GM12878 (cell line): ENCODE results near the gene HS3ST3B1. TPM values are rescaled to one million over a fixed set of nuclear protein-coding genes. Genes with fewer than 3 reads are reported as not detected.

Experiments used
- ATAC-seq: fragments of 200-7000 bp; cut with Tn5 transposase; 3 replicates; pipeline ENCODE4 v1.9.1; 2020; ENCODE audit warnings: mild to moderate bottlenecking, moderate library complexity
- BruUV-seq: library from RNA; stranded (reverse); fragments of 400-500 nt; replicated peaks from 2 replicates; lab custom pipeline; 2021; lab: Mats Ljungman, UMichigan
- CTCF ChIA-PET: fragments of 300-600 bp; sonication (Branson Sonifier 250); formaldehyde crosslinking; extraction: SDS; loops from one replicate; lab custom pipeline; 2021; ENCODE audit warnings: inconsistent platforms; lab: Yijun Ruan, JAX
- POLR2A ChIA-PET: fragments of 350-600 bp; formaldehyde crosslinking; extraction: SDS; loops from one replicate; lab custom pipeline; 2021; ENCODE audit warnings: inconsistent platforms; lab: Charles Lee
- RAD21 ChIA-PET: fragments of 300-600 bp; sonication (Branson Sonifier 250); formaldehyde crosslinking; loops from one replicate; lab custom pipeline; 2023; ENCODE audit warnings: antibody characterized with exemption; ENCODE audit not compliant: unreplicated experiment; lab: Charles Lee
- SMC1A ChIA-PET: fragments of 300-600 bp; sonication (Branson Sonifier 250); formaldehyde crosslinking; loops from one replicate; lab custom pipeline; 2023; ENCODE audit not compliant: unreplicated experiment, uncharacterized antibody; lab: Charles Lee
- DNase-seq: peaks from one replicate; pipeline ENCODE4 v3.0.0-alpha.2; 2011; ENCODE audit warnings: low read depth, low spot score
- FAIRE-seq: peaks from 3 replicates; lab custom pipeline; 2011; peaks lifted over from hg19 to GRCh38; lab: Jason Lieb, UNC
- H2AFZ ChIP-seq: 2 replicates; pipeline ENCODE4 v1.6.0; 2011; ENCODE audit warnings: low read depth, low read length, control low read depth; ENCODE audit not compliant: control insufficient read depth
- H3K27ac ChIP-seq: 2 replicates; pipeline ENCODE4 v1.5.1; 2011; ENCODE audit warnings: control low read depth; ENCODE audit not compliant: control insufficient read depth, insufficient read depth
- H3K27me3 ChIP-seq, 2 experiments: replicated peaks in 1 of 2; 2 replicates each; pipeline versions ENCODE4 v1.6.0 to v1.6.1; 2011; ENCODE audit warnings: low read length in 1 of 2; ENCODE audit not compliant: control insufficient read depth in 2 of 2, insufficient read depth in 2 of 2
- H3K36me3 ChIP-seq, 2 experiments: 2 replicates each; pipeline ENCODE4 v1.5.1; 2011; ENCODE audit warnings: low read length in 1 of 2; ENCODE audit not compliant: control insufficient read depth in 2 of 2, insufficient read depth in 2 of 2
- H3K4me1 ChIP-seq: 2 replicates; pipeline ENCODE4 v1.6.1; 2011; ENCODE audit warnings: mild to moderate bottlenecking, low read length, moderate library complexity, mixed read lengths; ENCODE audit not compliant: control insufficient read depth, insufficient read depth
- H3K4me2 ChIP-seq: 2 replicates; pipeline ENCODE4 v1.6.0; 2011; ENCODE audit warnings: control low read depth; ENCODE audit not compliant: control insufficient read depth, insufficient read depth
- H3K4me3 ChIP-seq: fragments of 200-600 bp; sonication (generic); 2 replicates; pipeline ENCODE4 v1.5.1; 2016
- H3K79me2 ChIP-seq: 2 replicates; pipeline ENCODE4 v1.6.0; 2011; ENCODE audit warnings: low read length; ENCODE audit not compliant: control insufficient read depth, insufficient read depth
- H3K9ac ChIP-seq: 2 replicates; pipeline ENCODE4 v1.8.0; 2011; ENCODE audit warnings: low read length, control low read depth, mixed read lengths; ENCODE audit not compliant: control insufficient read depth, insufficient read depth
- H3K9me3 ChIP-seq: replicated peaks from 3 replicates; pipeline ENCODE4 v1.5.1; 2011; ENCODE audit warnings: mild to moderate bottlenecking, low read length; ENCODE audit not compliant: control insufficient read depth, insufficient read depth
- H4K20me1 ChIP-seq: 2 replicates; pipeline ENCODE4 v1.6.0; 2011; ENCODE audit not compliant: control insufficient read depth, insufficient read depth
- GATAD2B ChIP-seq: fragments of 450-650 bp; conservative IDR thresholded peaks from 2 replicates; pipeline ENCODE4 v1.6.1; 2017; ENCODE audit warnings: low read depth, mild to moderate bottlenecking, moderate library complexity
- HDGF ChIP-seq: fragments of 450-650 bp; IDR thresholded peaks from 2 replicates; pipeline ENCODE4 v1.6.1; 2016; ENCODE audit warnings: antibody characterized with exemption
- SUZ12 ChIP-seq: fragments of 200-600 bp; sonication (generic); IDR thresholded peaks from one replicate; pipeline ENCODE4 v1.6.1; 2018; ENCODE audit warnings: antibody characterized with exemption, mild to moderate bottlenecking; ENCODE audit not compliant: unreplicated experiment
- WGBS: methylation state at CpG from one replicate; pipeline ENCODE4 v1.1.6; 2016; ENCODE audit warnings: low lambda C conversion rate; ENCODE audit not compliant: insufficient replicate concordance, insufficient coverage; ENCODE audit errors: missing lambda C conversion rate; 5-methylcytosine and 5-hydroxymethylcytosine counted together
- in situ Hi-C: fragments of 300-500 bp; cut with MboI; formaldehyde crosslinking; loops from 9 replicates; pipeline ENCODE4 v1.14.3; 2018; ENCODE audit warnings: mixed read lengths
- intact Hi-C: fragments of 100-400 bp; cut with micrococcal nuclease; formaldehyde crosslinking; loops from one replicate; pipeline ENCODE4 v1.14.2; 2022; ENCODE audit not compliant: unreplicated experiment
- polyA plus RNA-seq, 11 experiments: library from polyadenylated mRNA; depleted of rRNA in 4 of 11; unstranded in 6 of 11; stranded (reverse) in 5 of 11; fragments of >200 nt; fragmentation: Nextera tagmentation in 4 of 11; fragmentation: Illumina TruSeq in 1 of 11; extraction: Ambion mirVana in 4 of 11; extraction: Trizol in 1 of 11; gene quantifications; 1 replicate in 1 of 11; 2 replicates in 10 of 11; pipeline versions ENCODE4 v1.2.1 to v1.2.3, GENCODE V29; 2011 to 2016; ENCODE audit warnings: inconsistent platforms in 2 of 11, missing spikeins in 2 of 11, low read depth in 1 of 11
- total RNA-seq, 4 experiments: library from RNA; depleted of rRNA in 3 of 4; stranded (reverse); fragments of >200 nt in 3 of 4; fragmentation: Illumina TruSeq in 1 of 4; extraction: Trizol in 1 of 4; gene quantifications; 2 replicates each; pipeline versions ENCODE4 v1.2.1 to v1.2.3, GENCODE V29; 2013 to 2021
- TF ChIP-seq, protein P1 (sequence below): fragments of 450-650 bp; IDR thresholded peaks from 2 replicates; pipeline ENCODE4 v1.6.1; 2018; ENCODE audit warnings: borderline replicate concordance, mild to moderate bottlenecking; ENCODE audit not compliant: partially characterized antibody
- TF ChIP-seq, protein P2 (sequence below): fragments of 450-650 bp; IDR thresholded peaks from 2 replicates; pipeline ENCODE4 v1.6.1; 2017; ENCODE audit warnings: low read depth, mild to moderate bottlenecking, moderate library complexity
- TF ChIP-seq, protein P3 (sequence below): fragments of 450-650 bp; formaldehyde crosslinking; IDR thresholded peaks from 2 replicates; pipeline ENCODE4 v1.4.0; 2020; ENCODE audit warnings: mild to moderate bottlenecking, moderate library complexity

The HS3ST3B1 gene
- total and polyA plus RNA-seq, 10 of the 15 experiments (the other 5 are each of a cell fraction or from before 2014, with no cell fraction given): 0.03 to 0.14 (median 0.06) TPM; not detected in 3

DNA sequence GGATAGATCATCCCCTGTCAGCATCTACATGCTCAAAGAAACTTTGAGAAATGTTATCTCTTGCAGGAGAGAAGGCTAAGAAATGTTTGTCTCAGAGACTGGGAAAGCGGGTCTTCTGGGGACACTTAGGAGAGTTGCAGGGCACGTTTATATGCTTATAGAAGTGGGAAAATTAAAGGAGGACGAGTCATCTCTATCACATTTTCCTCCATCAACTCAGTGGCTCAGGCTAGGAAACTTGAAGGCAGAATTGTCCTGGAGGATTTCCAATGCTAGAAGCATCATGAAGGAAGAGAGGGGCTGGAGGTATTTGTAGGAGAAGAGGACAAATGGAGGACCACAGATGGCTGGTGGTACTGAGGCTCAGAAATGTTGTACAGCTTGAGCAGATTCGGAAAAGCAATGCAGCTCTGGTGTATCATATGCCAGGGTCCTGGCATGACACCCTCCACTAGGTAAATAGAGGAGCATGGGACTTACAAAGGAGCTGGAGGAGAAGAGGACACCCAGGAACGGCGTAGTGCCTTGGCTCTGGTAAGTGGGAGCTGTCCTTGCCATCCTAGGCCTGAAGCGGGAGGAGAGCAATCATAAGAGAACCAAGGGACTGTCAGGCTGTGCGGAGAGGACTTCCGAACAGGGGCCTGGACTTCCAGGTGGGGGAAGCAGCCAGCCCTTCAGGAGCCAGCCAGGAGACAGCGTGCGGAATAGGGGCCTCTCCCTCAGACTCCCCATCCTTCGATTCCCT lies 4.5 kb upstream of the HS3ST3B1 start:
- no peak overlapping the region for H3K4me3 ChIP-seq
- RAD21 ChIA-PET: no interaction called here
- peaks cover 3% of the 10 kb centered on the region; the same call in 1 of the 3 replicates for H3K9me3 ChIP-seq
- no peaks in the 10 kb centered on the region for H3K79me2 ChIP-seq
- 46% methylated on average over 12 of the region's 12 CpGs for WGBS
- no peak for ATAC-seq
- peaks cover 5 to 22% of the 10 kb centered on the region in 2 experiments for H3K27me3 ChIP-seq
- FAIRE-seq: no peak
- no peak overlapping the region for H2AFZ ChIP-seq
- SMC1A ChIA-PET: no interaction called here
- BruUV-seq: no TSS peak
- no peaks in the 10 kb centered on the region for H3K36me3 ChIP-seq
- H3K9ac ChIP-seq: no peak overlapping the region
- TF ChIP-seq, protein P1, sequence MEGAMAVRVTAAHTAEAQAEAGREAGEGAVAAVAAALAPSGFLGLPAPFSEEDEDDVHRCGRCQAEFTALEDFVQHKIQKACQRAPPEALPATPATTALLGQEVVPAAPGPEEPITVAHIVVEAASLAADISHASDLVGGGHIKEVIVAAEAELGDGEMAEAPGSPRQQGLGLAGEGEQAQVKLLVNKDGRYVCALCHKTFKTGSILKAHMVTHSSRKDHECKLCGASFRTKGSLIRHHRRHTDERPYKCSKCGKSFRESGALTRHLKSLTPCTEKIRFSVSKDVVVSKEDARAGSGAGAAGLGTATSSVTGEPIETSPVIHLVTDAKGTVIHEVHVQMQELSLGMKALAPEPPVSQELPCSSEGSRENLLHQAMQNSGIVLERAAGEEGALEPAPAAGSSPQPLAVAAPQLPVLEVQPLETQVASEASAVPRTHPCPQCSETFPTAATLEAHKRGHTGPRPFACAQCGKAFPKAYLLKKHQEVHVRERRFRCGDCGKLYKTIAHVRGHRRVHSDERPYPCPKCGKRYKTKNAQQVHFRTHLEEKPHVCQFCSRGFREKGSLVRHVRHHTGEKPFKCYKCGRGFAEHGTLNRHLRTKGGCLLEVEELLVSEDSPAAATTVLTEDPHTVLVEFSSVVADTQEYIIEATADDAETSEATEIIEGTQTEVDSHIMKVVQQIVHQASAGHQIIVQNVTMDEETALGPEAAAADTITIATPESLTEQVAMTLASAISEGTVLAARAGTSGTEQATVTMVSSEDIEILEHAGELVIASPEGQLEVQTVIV: no peak
- intact Hi-C loops: no loop called here
- in situ Hi-C loops: loop anchor here (25.0 kb wide), 1 partner anchor 959 kb away; no protein-coding TSS in a partner anchor
- no peak overlapping the region for H3K4me2 ChIP-seq
- H4K20me1 ChIP-seq: no peaks in the 10 kb centered on the region
- CTCF ChIA-PET: no interaction called here
- DNase-seq: no peak
- H3K27ac ChIP-seq: no peak overlapping the region
- POLR2A ChIA-PET: no interaction called here
- no peaks in the 10 kb centered on the region for H3K4me1 ChIP-seq

DNA sequence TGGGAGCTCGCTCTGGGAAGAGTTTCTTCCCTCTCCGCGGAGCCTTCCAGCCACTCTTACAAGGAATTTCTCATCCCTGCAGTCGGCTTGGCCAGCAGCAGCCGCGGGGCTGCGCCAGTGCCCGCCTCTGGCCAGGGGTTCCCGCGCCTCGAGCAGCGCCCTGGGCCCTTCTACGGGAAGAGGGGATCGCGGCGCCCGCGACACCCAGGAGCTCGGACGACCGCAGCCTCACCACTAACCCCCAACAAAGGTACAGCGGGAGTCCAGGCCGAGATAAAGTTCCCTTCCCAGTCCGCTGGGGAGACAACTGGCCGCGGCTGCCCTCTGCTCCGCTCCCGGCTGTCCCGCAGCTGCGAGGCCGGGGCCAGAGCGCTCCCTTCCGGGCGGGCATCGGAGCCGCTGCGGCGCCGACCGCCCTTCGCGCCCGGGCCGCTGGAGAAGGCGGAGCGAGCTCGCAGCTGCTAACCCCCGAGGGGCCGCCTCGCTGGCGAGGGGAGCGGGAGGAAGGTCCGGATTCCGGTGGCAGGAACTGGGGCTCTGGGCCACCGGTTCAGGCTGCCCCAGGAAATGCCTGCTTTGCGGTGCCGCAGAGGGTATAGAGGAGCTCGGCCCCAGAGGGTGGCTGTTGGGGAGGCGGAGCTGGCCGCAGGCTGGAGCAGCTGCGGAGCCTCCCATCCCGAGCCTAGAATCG lies 3.6 kb upstream of the HS3ST3B1 start:
- no peak overlapping the region for H3K4me2 ChIP-seq
- ChIA-PET POLR2A (no interaction called here), SMC1A (no interaction called here), RAD21 (no interaction called here), CTCF (no interaction called here)
- no peak overlapping the region for H3K27ac ChIP-seq
- BruUV-seq: no TSS peak
- DNase-seq (no peak), FAIRE-seq (no peak), ATAC-seq (no peak)
- intact Hi-C loops (no loop called here), in situ Hi-C loops (loop anchor here (25.0 kb wide), 1 partner anchor 960 kb away; no protein-coding TSS in a partner anchor)
- no peak overlapping the region for H2AFZ ChIP-seq
- H3K4me3 ChIP-seq: no peak overlapping the region
- no peaks in the 10 kb centered on the region; the same call in 1 of the 2 replicates for H3K4me1 ChIP-seq
- no peaks in the 10 kb centered on the region for H3K36me3 ChIP-seq
- peaks cover 3% of the 10 kb centered on the region; the same call in 1 of the 3 replicates for H3K9me3 ChIP-seq
- no peaks in the 10 kb centered on the region for H3K79me2 ChIP-seq
- no peaks in the 10 kb centered on the region for H4K20me1 ChIP-seq
- peaks cover 7 to 28% of the 10 kb centered on the region in 2 experiments for H3K27me3 ChIP-seq
- WGBS: 46% methylated on average over 62 of the region's 63 CpGs
- H3K9ac ChIP-seq: no peak overlapping the region
- TF ChIP-seq HDGF: no peak
- TF ChIP-seq, protein P2, sequence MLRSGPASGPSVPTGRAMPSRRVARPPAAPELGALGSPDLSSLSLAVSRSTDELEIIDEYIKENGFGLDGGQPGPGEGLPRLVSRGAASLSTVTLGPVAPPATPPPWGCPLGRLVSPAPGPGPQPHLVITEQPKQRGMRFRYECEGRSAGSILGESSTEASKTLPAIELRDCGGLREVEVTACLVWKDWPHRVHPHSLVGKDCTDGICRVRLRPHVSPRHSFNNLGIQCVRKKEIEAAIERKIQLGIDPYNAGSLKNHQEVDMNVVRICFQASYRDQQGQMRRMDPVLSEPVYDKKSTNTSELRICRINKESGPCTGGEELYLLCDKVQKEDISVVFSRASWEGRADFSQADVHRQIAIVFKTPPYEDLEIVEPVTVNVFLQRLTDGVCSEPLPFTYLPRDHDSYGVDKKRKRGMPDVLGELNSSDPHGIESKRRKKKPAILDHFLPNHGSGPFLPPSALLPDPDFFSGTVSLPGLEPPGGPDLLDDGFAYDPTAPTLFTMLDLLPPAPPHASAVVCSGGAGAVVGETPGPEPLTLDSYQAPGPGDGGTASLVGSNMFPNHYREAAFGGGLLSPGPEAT: no peak
- no peak for TF ChIP-seq GATAD2B
- no peak for TF ChIP-seq SUZ12
- TF ChIP-seq, protein P3, sequence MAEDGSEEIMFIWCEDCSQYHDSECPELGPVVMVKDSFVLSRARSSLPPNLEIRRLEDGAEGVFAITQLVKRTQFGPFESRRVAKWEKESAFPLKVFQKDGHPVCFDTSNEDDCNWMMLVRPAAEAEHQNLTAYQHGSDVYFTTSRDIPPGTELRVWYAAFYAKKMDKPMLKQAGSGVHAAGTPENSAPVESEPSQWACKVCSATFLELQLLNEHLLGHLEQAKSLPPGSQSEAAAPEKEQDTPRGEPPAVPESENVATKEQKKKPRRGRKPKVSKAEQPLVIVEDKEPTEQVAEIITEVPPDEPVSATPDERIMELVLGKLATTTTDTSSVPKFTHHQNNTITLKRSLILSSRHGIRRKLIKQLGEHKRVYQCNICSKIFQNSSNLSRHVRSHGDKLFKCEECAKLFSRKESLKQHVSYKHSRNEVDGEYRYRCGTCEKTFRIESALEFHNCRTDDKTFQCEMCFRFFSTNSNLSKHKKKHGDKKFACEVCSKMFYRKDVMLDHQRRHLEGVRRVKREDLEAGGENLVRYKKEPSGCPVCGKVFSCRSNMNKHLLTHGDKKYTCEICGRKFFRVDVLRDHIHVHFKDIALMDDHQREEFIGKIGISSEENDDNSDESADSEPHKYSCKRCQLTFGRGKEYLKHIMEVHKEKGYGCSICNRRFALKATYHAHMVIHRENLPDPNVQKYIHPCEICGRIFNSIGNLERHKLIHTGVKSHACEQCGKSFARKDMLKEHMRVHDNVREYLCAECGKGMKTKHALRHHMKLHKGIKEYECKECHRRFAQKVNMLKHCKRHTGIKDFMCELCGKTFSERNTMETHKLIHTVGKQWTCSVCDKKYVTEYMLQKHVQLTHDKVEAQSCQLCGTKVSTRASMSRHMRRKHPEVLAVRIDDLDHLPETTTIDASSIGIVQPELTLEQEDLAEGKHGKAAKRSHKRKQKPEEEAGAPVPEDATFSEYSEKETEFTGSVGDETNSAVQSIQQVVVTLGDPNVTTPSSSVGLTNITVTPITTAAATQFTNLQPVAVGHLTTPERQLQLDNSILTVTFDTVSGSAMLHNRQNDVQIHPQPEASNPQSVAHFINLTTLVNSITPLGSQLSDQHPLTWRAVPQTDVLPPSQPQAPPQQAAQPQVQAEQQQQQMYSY: no peak
